GM20431 (cell line): ENCODE results near the gene NTM.

Experiments used
- in situ Hi-C: fragments of 300-500 bp; cut with MseI, MboI; formaldehyde crosslinking; loops from one replicate; pipeline ENCODE4 v1.15.0; 2020; ENCODE audit warnings: low sequenced_read_pairs; ENCODE audit not compliant: unreplicated experiment

NTM gene

DNA sequence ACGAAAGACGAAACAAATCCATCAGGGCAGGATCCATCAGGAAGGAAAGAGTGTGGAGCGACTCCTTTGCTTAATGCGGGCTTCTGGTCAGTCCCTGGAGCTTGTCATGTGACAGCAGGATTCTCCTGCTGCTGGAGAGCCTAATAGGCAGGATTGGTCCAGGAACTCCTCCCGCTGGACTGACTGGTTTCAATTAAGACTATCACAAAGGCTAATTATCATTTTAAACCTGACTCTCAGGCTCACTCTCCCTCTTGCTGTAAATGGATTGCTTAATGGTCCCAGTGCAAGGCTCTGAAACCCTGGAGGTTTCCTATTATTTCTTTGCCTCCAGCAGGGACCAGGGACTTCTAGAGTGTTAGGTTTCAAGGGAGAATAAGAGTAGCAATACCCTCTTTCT lies 493.8 kb downstream of the NTM start:
- in situ Hi-C loops: loop anchor here (10.0 kb wide), 1 partner anchor 161 kb away; no protein-coding TSS in a partner anchor

DNA sequence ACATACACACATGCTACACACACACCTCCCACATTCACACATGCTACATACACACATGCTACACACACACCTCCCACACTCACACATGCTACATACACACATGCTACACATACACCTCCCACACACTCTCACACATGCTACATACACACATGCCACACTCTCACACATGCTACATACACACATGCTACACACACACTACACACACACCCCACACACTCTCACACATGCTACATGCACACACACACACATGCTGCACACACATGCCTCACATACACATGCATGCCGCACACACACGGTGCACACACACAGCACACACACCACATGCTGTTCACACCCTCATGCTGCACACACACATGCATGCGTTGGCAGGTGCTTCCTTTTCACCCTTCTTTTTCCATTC lies 495.4 kb downstream of the NTM start:
- in situ Hi-C loops: loop anchor here (10.0 kb wide), 1 partner anchor 159 kb away; no protein-coding TSS in a partner anchor

DNA sequence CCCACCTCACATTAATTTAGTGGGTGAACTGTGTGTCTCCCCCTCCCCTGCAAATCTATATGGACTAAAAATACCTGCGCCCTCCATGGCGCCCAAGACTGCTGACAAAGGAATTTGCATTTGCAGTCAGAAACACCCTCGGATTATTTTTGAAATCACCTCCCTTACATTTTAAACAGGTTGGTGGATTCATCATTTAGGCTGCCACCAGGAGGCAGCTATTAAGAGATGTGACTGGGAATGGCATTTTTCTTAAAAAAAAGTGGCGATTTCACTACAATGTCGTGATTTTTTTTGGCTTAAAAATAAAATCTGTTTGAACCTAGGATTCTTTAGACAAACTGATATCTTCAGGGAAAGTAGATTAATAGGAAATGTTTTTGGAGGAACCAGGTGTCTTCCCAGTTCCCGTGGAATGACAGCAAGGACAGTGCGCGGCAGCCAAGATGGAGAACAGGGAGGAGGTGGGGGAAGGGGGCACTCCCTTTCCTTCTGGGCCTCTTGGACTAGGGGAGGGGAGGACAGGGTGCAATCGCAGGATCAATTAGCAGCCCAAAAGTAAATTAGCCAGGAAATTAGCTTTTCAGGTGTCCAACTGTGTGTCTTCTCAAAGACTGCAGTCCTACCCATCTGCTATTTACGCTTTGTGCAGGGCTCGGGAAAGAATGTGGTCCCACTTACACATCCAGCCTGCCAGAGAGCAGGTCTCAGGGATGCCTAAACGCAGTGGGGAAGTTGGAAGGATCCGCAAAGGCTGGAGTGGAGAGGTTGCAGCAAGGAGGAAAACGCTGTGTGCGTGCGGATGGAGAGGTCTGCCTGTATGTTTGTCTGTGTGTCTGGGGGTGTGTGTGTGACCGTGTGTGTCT lies 496.4 kb downstream of the NTM start:
- in situ Hi-C loops: loop anchor here (10.0 kb wide), 1 partner anchor 158 kb away; no protein-coding TSS in a partner anchor

DNA sequence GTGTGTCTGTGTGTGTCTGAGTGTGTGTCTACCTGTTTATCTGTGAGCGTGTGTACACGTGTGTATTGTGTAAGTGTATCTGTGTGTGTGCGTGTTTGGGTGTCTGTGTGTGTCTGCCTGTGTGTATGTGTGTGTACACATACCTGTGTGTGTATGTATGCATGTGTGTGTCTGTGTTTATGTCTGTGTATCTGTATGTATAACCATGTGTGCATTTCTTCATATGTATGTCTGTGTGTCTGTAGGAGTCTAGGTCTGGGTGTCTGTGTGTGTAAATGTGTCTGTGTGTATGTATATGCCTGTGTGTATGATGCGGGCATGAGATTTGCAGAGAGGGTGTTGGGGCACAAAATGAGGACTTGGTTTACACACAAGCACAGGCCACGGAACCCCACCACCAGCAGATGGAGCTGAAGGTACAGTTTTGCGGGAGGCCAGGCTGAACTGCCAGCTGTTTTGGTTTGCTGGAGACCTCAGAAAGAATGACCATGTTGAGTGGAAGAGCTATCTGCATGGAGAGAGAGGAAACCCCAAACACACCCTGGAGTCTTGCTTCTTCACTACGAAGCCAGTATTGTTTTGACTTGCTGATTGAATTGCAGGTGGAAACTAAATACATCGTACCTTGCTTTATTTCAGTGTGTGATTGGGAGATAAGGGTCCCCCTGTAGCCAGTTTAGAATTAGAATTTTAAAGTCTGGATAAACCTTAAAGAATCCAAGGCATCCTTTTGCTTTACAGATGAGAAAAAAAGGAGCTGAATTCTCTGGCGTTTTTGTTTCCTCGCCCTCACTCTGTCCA lies 497.2 kb downstream of the NTM start:
- in situ Hi-C loops: loop anchor here (10.0 kb wide), 1 partner anchor 157 kb away; no protein-coding TSS in a partner anchor

DNA sequence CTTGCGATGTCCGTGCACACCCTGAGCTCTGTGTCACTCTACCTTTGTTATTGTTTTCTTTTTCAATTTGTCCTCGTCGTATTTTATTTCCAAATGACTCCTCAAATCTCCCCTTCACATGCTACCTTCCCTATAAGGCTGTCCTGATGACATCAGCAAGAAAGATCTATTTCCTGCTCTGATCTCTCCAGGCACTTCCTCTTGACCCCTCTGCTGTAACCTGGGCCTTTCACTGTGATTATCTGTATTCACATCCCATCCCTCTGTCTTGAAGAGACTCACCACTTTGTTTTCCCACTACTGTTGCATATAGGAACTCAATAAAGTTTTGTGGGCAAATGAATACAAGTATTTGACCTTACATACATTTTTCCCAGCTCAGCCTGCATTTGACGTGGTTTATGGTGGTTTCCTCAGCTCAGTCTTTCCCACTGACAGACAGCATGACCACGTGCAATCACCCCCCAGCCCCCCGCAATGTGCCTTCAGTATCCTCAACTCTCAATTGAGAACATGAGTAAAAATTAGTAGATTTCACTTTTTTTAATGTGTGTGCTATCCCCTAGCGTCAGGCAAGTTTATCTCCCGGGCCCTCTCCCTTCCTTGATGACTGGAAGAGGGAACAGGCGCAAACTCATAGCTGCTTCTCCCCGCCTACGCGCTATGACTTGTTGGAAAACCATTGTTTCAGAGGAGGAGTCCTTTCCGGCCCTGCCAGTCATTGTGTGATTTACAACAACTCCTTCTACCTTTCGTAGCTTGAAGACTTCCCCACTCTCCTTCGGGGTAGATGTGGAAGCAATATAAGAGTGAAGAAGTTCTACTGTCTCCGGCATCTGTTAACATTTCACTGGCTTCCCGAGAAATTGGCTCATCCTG lies 498.5 kb downstream of the NTM start:
- in situ Hi-C loops: loop anchor here (10.0 kb wide), 1 partner anchor 156 kb away; no protein-coding TSS in a partner anchor

DNA sequence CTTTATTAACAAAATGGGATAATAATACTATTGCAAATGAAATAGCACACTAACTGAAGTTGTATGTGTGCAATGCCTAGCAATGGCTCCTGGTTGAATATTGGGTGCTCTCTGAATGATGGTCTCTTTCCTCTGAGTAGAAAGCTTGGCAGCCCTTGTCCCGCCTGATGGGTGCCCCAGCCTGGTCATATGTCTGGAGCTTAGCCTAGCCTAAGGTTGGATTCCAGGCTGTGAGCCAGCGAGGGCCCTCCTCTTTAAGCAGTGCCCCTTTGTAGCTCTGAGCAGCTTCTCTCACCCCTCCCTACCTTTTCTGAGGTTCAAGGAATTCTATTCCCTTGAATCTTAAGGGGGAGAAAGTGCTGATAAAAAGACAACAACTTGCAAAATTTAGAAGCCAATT lies 499.9 kb downstream of the NTM start:
- in situ Hi-C loops: no loop called here

DNA sequence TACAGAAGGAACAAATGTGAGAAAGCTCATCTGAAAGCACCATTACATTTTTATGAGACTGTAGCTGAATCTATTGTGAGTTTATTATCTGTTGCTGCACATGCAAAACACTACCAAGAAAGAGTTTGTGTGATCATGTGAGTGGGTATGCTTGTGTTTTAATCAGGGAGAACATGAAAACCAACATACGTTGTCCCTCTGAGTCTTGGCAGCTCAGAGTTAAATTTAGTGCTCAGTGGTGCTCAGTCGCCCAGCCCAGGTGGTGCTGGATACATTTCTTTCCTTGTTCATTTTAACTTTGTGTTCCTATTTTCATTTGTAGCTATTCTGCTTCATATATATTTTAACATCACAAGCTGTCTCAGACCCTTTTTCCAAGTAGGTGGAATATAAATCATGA lies 500.6 kb downstream of the NTM start:
- in situ Hi-C loops: no loop called here

DNA sequence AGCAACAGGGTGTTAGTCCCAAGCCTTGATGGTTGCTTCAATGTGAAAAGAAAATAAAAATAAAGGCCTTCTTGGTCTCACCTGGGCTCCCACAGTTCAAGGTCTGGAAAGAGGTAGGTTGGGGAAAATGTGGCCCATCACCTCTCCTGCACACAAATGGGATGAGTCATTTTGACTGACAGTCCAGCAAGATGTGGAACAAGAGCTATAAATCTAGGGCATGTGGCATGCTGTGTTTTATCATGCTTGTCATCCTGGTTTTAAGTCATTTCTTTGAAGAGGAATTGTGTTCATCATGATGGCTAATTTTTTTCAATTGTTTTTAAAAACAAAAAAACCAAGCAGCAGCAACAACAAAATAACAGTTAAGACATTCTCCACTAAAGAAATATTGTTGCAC lies 503.7 kb downstream of the NTM start:
- in situ Hi-C loops: no loop called here

DNA sequence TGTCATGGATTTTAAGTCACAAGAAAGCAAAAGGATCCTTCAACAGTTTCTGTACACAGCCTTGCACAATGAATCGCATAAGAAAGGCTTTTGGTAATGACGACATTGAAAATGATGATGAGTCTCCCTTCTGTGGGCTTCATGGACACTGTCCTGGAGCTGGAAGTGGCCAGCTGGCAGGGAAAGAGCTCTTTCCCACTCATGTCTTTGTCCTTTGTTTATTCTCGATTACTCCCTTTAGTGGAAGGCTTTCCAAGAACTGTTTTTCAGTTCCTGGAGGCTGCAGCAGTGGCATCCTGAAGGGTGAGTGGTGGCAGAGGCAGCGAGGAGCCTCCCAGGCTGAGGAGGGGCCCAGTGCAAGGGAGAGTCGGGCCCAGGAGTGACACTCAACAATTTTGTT lies 505.2 kb downstream of the NTM start:
- in situ Hi-C loops: no loop called here

DNA sequence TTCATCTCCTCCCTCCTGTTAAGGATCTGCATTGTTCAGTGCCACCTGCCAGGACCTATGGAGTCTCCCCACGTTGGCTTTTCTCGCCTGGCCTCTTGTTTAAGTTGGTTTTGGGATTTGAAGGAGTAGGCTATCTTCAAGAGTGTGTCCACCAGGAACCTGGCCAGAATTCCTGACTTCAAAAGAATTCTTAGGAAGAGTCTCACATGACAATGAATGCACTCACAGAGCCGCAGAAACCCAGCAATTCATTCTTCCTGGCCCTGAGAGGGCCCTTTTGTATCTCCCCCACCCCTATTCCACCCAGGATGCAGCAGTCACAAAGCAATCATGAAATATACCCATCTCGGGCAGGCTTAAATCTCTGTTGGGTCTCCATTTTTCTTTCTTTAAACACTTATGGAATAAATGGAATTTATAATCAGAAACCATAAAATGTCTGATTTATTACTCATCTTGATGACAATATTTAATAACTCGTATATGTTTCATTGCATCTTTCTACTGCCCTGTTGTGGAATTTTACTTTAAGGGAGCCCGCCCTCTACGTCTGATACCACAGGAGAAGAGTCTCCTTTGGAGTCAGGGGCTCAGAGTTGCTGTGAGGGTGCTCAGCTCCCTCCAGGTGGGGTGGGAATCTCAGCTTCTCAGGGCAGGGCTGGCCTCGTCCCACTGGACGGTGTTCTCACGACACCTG lies 507.0 kb downstream of the NTM start:
- in situ Hi-C loops: no loop called here

DNA sequence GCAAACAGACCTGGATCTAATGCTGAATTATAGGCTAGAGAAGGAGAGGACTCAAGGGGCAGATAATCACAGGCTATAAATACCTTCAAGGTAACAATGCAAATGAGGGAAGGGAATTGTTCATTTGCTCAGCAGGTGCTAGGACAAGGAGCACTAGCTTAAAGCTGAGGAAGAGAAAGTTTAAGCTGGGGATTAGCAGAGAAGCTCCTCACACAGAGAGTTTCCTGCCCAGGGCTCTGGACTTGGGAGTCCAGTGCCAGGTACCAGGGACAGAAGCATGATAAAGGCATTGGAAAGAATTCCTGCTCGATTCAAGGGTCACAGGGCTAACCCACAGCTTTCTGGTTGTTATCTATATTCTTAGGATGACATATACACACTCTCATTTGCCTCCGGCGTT lies 509.9 kb downstream of the NTM start:
- in situ Hi-C loops: no loop called here

DNA sequence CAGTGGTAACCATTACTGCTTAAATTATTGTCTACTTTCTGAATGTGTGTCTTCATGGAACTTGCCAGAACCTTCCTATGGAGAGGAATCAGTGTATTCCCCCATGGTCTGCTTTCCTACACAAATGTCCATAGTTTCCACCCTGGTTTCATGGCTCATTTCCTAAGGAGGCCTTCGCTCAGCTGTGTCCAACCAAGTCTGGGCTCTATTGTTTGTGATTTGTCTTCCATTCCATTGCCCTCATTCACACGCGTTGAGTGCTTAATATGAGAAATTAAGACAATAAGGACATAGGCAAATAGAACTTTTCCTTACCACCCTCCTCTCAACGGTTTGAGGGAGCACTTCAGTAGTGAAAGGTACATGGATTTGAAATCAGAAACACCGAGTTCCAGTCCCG lies 510.6 kb downstream of the NTM start:
- in situ Hi-C loops: no loop called here

DNA sequence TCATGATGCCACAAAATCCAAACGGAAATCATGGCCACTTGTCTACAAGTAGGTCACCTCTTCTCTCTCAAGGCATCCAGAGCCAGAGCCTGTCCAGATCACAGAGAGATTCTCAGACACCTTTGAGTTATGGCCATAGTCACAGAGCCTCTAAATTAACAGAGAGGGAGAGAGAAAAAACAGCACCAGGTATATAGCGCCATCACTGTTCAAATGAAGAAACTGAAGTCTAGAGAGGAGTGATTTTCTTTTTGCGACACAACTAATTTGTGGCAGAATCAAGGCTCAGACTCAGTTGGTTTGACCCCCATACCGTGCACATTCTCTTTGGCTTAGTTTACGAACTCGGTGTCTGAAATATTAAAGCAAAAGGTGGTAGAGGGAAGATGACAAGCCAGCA lies 512.9 kb downstream of the NTM start:
- in situ Hi-C loops: no loop called here

DNA sequence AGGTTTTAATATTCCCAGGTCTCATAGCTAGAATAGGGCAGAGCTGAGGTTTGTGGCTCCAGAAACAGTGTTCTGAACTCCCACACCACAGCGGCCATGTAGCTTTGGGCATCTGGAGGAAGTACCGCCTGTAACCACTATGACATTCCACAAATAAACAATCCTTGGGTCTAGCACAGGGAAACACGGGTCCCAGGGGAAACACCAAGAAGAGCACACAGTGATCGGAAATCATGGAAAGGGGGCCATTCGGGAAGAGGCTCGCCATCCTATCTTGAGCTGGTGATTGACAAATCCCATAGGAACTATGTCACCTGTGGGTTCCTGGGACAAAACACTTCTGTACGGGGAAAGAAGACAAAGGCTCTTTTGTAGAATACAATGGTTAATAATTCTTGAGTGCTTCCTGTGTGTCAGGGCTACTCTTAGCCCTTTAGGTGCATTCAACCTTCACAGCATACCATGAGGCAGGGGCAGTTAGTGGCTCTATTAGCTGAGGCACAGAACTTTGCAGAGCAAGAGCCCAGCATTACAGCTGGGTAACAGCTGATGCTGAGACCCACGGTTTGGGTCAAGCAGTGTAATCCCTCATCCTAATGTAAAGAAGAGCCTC lies 514.2 kb downstream of the NTM start:
- in situ Hi-C loops: no loop called here

DNA sequence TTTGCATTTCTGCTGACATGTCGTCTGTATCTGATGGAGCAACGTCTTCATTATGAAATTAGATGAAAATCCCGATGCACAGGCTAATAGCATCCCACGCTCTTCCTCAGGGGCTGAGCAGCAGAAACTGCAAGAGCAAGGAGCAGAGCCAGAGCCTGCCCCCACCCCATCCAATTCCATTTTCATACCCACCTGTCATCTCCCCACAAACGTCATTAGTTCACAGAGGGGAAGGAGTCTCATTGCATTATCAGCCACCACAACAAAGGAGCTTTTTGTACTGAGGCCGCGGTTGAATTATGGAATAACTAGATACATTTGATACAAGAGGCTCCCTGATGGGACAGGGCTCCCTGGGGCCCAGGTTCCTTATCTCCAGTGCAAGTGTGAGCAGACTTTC lies 515.0 kb downstream of the NTM start:
- in situ Hi-C loops: no loop called here

DNA sequence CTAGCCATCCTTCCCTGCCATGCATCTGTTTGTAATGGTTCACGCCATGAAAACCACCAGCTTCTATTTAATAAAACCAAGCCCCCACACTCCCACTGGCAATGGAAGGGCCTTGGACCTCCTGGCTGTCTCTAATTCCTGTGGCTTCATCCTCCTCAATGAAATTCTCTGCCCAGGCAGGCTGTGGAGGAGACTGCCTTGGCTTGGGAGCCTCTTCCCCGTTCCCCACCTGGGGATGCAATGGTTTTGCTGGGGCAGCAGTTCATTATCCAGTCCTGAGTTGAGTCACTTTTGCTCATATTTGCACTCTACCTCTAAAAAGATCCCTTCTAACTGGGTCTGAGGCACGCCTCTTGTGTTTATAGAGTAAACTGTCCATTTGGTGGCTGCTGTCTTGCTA lies 515.8 kb downstream of the NTM start:
- in situ Hi-C loops: no loop called here

DNA sequence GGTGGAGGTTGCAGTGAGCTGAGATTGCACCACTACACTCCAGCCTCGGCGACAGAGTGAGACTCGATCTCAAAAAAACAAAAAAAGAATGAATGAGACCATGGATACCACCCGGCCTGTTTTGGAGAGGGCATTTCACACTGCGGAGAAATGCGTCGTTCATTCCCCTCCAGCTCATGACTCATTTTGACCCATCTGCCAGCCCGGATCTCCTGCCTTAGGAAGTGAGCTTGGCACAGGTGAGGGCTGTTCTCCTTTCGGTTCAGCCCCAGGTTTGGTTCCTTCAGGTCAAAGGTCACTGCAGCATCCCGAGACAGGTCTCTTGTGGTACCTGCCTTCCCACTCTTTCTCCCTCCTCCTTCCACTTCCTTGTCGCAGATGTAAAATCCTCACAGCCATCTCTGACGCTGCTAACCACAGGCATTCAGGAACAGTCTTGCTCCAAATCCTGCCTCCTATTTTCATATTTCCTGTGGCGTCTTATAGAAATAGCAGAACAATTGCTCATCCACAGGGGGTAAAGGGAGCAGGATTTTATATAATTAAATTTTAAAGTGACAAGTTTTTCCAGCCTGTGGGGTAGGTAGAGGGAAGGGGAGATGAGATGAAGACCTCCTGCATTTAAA lies 517.9 kb downstream of the NTM start:
- in situ Hi-C loops: no loop called here

DNA sequence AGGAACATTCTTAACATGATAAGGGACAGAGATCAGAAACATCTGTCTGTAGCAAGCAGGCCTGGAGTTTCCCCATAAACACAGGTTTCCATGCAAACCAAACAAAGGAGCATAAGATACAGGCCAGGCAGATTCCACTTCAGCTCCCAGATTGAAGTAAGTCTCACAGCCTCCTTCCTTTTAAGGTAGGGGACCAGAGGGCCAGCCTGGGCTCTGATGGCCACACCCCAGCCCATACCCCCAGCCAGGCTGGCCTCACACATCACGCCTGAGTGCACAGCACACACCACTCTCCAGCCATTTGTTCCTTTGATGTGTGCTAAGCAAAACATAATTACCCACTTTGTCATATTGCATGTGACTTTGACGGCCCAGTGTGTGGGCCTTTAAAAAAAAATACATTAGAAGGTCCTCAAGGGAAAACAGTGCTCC lies 518.7 kb downstream of the NTM start:
- in situ Hi-C loops: no loop called here
